ENCODE results near the gene MAP1LC3B. TPM values are rescaled to one million over a fixed set of nuclear protein-coding genes. Genes with fewer than 3 reads are reported as not detected.

MAP1LC3B gene
- total RNA-seq, 1 donor from 2014 or later, result 297 TPM

GRCh38 chr16:87404764-87405625, 12.9 kb downstream of the MAP1LC3B start:
- H3K27me3 Mint-ChIP-seq (ENCODE audit: unreplicated experiment), result no peaks in the 10 kb centered on the region
- no peak for DNase-seq
- H3K4me1 Mint-ChIP-seq (ENCODE audit: low read depth, unreplicated experiment), result peaks cover 5% of the 10 kb centered on the region
- no peak overlapping the region for H3K4me3 Mint-ChIP-seq (ENCODE audit: unreplicated experiment)
- no peak overlapping the region for H3K27ac Mint-ChIP-seq (ENCODE audit: unreplicated experiment)
- no peaks in the 10 kb centered on the region for H3K36me3 Mint-ChIP-seq (ENCODE audit: unreplicated experiment)
- H3K9me3 Mint-ChIP-seq (ENCODE audit: unreplicated experiment), result no peaks in the 10 kb centered on the region
- no peak for TF ChIP-seq CTCF (IDR thresholded peaks at IDR 0.05; ENCODE audit: partially characterized antibody, unreplicated experiment)

GRCh38 chr16:87406495-87407088, 14.5 kb downstream of the MAP1LC3B start:
- TF ChIP-seq CTCF (IDR thresholded peaks at IDR 0.05; ENCODE audit: partially characterized antibody, unreplicated experiment), result no peak
- DNase-seq, result no peak
- Mint-ChIP-seq H3K36me3 (ENCODE audit: unreplicated experiment) (no peaks in the 10 kb centered on the region), H3K4me1 (ENCODE audit: low read depth, unreplicated experiment) (peaks cover 7% of the 10 kb centered on the region), H3K27ac (ENCODE audit: unreplicated experiment) (peak overlapping the region; percentile 84), H3K27me3 (ENCODE audit: unreplicated experiment) (no peaks in the 10 kb centered on the region), H3K4me3 (ENCODE audit: unreplicated experiment) (no peak overlapping the region), H3K9me3 (ENCODE audit: unreplicated experiment) (peaks cover 5% of the 10 kb centered on the region)

GRCh38 chr16:87407511-87408112, 15.5 kb downstream of the MAP1LC3B start:
- H3K27ac Mint-ChIP-seq (ENCODE audit: unreplicated experiment), result no peak overlapping the region
- peaks cover 5% of the 10 kb centered on the region for H3K9me3 Mint-ChIP-seq (ENCODE audit: unreplicated experiment)
- H3K27me3 Mint-ChIP-seq (ENCODE audit: unreplicated experiment), result no peaks in the 10 kb centered on the region
- no peaks in the 10 kb centered on the region for H3K36me3 Mint-ChIP-seq (ENCODE audit: unreplicated experiment)
- H3K4me1 Mint-ChIP-seq (ENCODE audit: low read depth, unreplicated experiment), result peaks cover 7% of the 10 kb centered on the region
- DNase-seq, result no peak
- no peak for TF ChIP-seq CTCF (IDR thresholded peaks at IDR 0.05; ENCODE audit: partially characterized antibody, unreplicated experiment)
- H3K4me3 Mint-ChIP-seq (ENCODE audit: unreplicated experiment), result no peak overlapping the region

- Mint-ChIP-seq H3K27me3 (ENCODE audit: unreplicated experiment) (no peaks in the 10 kb centered on the region), H3K9me3 (ENCODE audit: unreplicated experiment) (peaks cover 7% of the 10 kb centered on the region), H3K36me3 (ENCODE audit: unreplicated experiment) (peaks cover 5% of the 10 kb centered on the region), H3K4me1 (ENCODE audit: low read depth, unreplicated experiment) (peaks cover 10% of the 10 kb centered on the region), H3K4me3 (ENCODE audit: unreplicated experiment) (no peak overlapping the region), H3K27ac (ENCODE audit: unreplicated experiment) (no peak overlapping the region)
- TF ChIP-seq CTCF (IDR thresholded peaks at IDR 0.05; ENCODE audit: partially characterized antibody, unreplicated experiment), result no peak
- no peak for DNase-seq
Observed at GRCh38 chr16:87409153-87409552, 17.0 kb downstream of the MAP1LC3B start.
